ENCODE measurements around the gene BCR. TPM values are rescaled to one million over a fixed set of nuclear protein-coding genes. Genes with fewer than 3 reads are reported as not detected.
"Not testable (repeated sequence)": the region's sequence is repeated elsewhere in the genome, so short reads cannot be mapped to it uniquely, and the experiment has no call there.

Gene BCR
- 102 and 106 TPM in 2 replicates for total RNA-seq
- long read RNA-seq, full-length matches to known transcripts, result 6 of 55 reads
- long read RNA-seq, partial matches to known transcripts, result 36 of 55 reads
- long read RNA-seq, other reads (novel, unspliced or antisense), result 13 of 55 reads

GRCh38 chr22:23180301-23180892, at the start of gene BCR:
BCR (plus strand) TSS chr22:23180509; CDS start chr22:23180961, 452 bp downstream.
- H3K9me3 Mint-ChIP-seq (ENCODE audit: low read depth), result peaks cover 16% of the 10 kb centered on the region
- H3K4me1 Mint-ChIP-seq (ENCODE audit: low read depth), result peaks cover 38% of the 10 kb centered on the region
- H3K27ac Mint-ChIP-seq, result peak within 1 kb of the TSS; percentile 94

GRCh38 chr22:23130697-23131096, 49.6 kb upstream of the BCR start:
- TF ChIP-seq CTCF (IDR thresholded peaks at IDR 0.05; ENCODE audit: unreplicated experiment), result no peak
- peaks cover 2% of the 10 kb centered on the region for H3K27me3 Mint-ChIP-seq
- no peak overlapping the region for H3K4me3 Mint-ChIP-seq (ENCODE audit: low read depth)
- H3K9me3 Mint-ChIP-seq (ENCODE audit: low read depth), result no peaks in the 10 kb centered on the region
- H3K4me1 Mint-ChIP-seq (ENCODE audit: low read depth), result peaks cover 2% of the 10 kb centered on the region
- peak overlapping the region; percentile 21 for H3K27ac Mint-ChIP-seq
- H3K36me3 Mint-ChIP-seq (ENCODE audit: insufficient read depth), result no peaks in the 10 kb centered on the region
- DNase-seq (ENCODE audit: low spot score, unreplicated experiment), result no peak

More at GRCh38 chr22:23180301-23180892, at the start of gene BCR:
- no peak for TF ChIP-seq CTCF (IDR thresholded peaks at IDR 0.05; ENCODE audit: unreplicated experiment)
- Mint-ChIP-seq H3K36me3 (ENCODE audit: insufficient read depth) (peaks cover 17% of the 10 kb centered on the region), H3K4me3 (ENCODE audit: low read depth) (peak within 1 kb of the TSS; percentile 81), H3K27me3 (no peaks in the 10 kb centered on the region)
- DNase-seq (ENCODE audit: low spot score, unreplicated experiment), result peak; percentile 53

- no peak for TF ChIP-seq CTCF (IDR thresholded peaks at IDR 0.05; ENCODE audit: unreplicated experiment)
- no peaks in the 10 kb centered on the region for H3K9me3 Mint-ChIP-seq (ENCODE audit: low read depth)
- no peaks in the 10 kb centered on the region for H3K36me3 Mint-ChIP-seq (ENCODE audit: insufficient read depth)
- no peaks in the 10 kb centered on the region for H3K27me3 Mint-ChIP-seq
- H3K4me1 Mint-ChIP-seq (ENCODE audit: low read depth), result peaks cover 2% of the 10 kb centered on the region
- no peak for DNase-seq (ENCODE audit: low spot score, unreplicated experiment)
- no peak overlapping the region for H3K27ac Mint-ChIP-seq
- H3K4me3 Mint-ChIP-seq (ENCODE audit: low read depth), result no peak overlapping the region
These were observed 48.4 kb upstream of the BCR start for GRCh38 chr22:23131931-23132330.

GRCh38 chr22:23132376-23133091, 47.8 kb upstream of the BCR start:
- DNase-seq (ENCODE audit: low spot score, unreplicated experiment), result no peak
- Mint-ChIP-seq H3K27me3 (no peaks in the 10 kb centered on the region), H3K36me3 (ENCODE audit: insufficient read depth) (no peaks in the 10 kb centered on the region), H3K9me3 (ENCODE audit: low read depth) (no peaks in the 10 kb centered on the region), H3K4me3 (ENCODE audit: low read depth) (no peak overlapping the region), H3K4me1 (ENCODE audit: low read depth) (peaks cover 2% of the 10 kb centered on the region), H3K27ac (no peak overlapping the region)
- no peak for TF ChIP-seq CTCF (IDR thresholded peaks at IDR 0.05; ENCODE audit: unreplicated experiment)

GRCh38 chr22:23133922-23134321, 46.4 kb upstream of the BCR start:
- H3K36me3 Mint-ChIP-seq (ENCODE audit: insufficient read depth), result no peaks in the 10 kb centered on the region
- no peak for DNase-seq (ENCODE audit: low spot score, unreplicated experiment)
- no peak overlapping the region for H3K4me3 Mint-ChIP-seq (ENCODE audit: low read depth)
- TF ChIP-seq CTCF (IDR thresholded peaks at IDR 0.05; ENCODE audit: unreplicated experiment), result no peak
- H3K9me3 Mint-ChIP-seq (ENCODE audit: low read depth), result no peaks in the 10 kb centered on the region
- H3K27me3 Mint-ChIP-seq, result no peaks in the 10 kb centered on the region
- H3K4me1 Mint-ChIP-seq (ENCODE audit: low read depth), result peaks cover 2% of the 10 kb centered on the region
- no peak overlapping the region for H3K27ac Mint-ChIP-seq

GRCh38 chr22:23136991-23137390, 43.3 kb upstream of the BCR start:
- not testable (repeated sequence) for H3K4me3 Mint-ChIP-seq (ENCODE audit: low read depth); H3K4me1 Mint-ChIP-seq (ENCODE audit: low read depth); H3K27ac Mint-ChIP-seq; DNase-seq (ENCODE audit: low spot score, unreplicated experiment); H3K9me3 Mint-ChIP-seq (ENCODE audit: low read depth); H3K36me3 Mint-ChIP-seq (ENCODE audit: insufficient read depth); H3K27me3 Mint-ChIP-seq
